Stimulated activated naive CD8-positive, alpha-beta T cell treated with anti-CD3 and anti-CD28 coated beads, Interleukin-15, amount 100 ng/mL, for 72 hours (primary cell): Measurements from ENCODE around the gene CWF19L1.
"Not testable (repeated sequence)": the region's sequence is repeated elsewhere in the genome, so short reads cannot be mapped to it uniquely, and the experiment has no call there.

Experiments used
- ATAC-seq: fragments of 150-1000 bp; cut with Tn5 transposase; 2 replicates; pipeline ENCODE4 v1.10.0; 2021; ENCODE audit warnings: mild to moderate bottlenecking, moderate library complexity
- DNase-seq, 2 donors: peaks; one replicate each; pipeline ENCODE4 v3.0.0; 2021 to 2022
- H3K27ac Mint-ChIP-seq, 2 donors: one replicate each; pipeline ENCODE4 v1.8.0; 2022; ENCODE audit warnings: mild to moderate bottlenecking in 2 of 2, mixed read lengths in 2 of 2, moderate library complexity in 2 of 2
- H3K27me3 Mint-ChIP-seq: one replicate; pipeline ENCODE4 v1.8.0; 2022; ENCODE audit warnings: mixed read lengths
- H3K4me1 Mint-ChIP-seq: one replicate; pipeline ENCODE4 v1.8.0; 2022; ENCODE audit warnings: mild to moderate bottlenecking, mixed read lengths
- H3K4me3 Mint-ChIP-seq, 2 donors: one replicate each; pipeline ENCODE4 v1.8.0; 2022; ENCODE audit warnings: mild to moderate bottlenecking in 2 of 2, mixed read lengths in 2 of 2, moderate library complexity in 1 of 2
- H3K9me3 Mint-ChIP-seq, 2 donors: one replicate each; pipeline ENCODE4 v1.8.0; 2022; ENCODE audit warnings: mixed read lengths in 2 of 2

Gene CWF19L1

DNA sequence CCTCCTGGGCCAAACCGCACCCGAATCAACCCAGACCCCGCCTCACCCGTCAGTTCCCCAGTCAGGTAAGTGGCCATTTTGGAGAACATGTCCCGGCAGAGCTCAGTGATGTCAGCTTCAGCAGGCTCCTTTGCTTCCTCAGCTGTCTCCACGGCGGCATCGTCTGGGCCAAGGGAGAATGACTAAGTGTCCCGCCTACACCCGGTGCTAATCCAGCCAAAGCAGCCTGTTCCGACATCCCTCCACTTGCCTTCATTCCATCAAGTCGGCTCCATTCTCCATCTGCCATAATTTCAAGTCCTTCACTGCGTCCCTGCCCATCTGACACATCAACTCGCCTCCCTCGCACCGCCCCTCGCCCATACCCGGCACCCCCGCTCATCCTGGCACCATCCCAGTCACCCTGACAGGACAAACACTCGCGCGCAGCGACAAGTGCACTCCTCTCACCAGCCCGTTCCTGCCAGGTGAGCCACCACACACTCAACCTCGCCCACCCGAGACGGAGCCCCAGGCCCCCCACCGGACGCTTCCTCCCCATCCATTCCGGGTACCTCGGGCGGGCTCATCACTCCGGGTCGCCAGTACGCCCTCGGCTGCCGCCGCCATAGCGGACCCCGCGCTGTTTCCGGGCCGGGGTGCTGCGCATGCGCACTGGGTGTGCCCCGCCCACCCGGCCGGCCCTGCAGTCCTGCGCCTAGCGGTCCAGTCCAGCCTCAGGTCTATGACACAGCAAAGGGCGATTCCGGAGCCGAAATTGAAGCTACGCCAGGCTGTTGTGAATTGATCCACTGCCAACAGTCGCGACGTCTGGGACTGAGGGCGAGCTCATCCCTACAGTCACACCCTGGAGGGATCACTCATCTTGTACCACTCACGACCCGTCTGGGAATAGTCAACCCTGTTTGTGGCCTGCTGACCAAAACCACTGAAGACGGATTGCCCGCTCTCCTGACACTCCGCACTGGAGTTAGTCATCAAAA is 18.9 kb upstream of the CWF19L1 start, which contains the start of gene BLOC1S2:
Gene BLOC1S2, minus strand, starts transcription at position 630 of the 983 bp plus-strand sequence. Its CDS starts 21 bp downstream, at position 609.
- Mint-ChIP-seq H3K4me3 (peak within 1 kb of the TSS; percentile 94 to 96), H3K4me1 (peaks cover 25% of the 10 kb centered on the region), H3K27ac (peak within 1 kb of the TSS; percentile 97 to 99), H3K27me3 (no peaks in the 10 kb centered on the region), H3K9me3 (no peaks in the 10 kb centered on the region)
- ATAC-seq (peak; percentile 93), DNase-seq (peak; percentile 91 to 94)

DNA sequence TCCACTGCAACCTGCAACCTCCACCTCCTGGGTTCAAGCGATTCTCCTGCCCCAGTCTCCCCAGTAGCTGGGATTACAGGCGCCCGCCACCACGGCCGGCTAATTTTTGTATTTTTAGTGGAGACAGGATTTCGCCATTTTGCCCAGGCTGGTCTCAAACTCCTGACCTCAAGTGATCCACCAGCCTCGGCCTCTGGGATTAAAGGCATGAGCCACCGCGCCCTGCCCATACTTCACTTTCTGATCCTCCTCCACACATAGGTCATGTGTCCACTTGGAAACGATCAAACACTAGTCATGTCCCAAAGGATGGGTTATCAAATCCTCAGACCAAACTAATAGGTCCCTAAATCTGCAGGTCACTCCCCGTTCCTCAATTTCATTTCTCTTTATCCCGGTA is 17.9 kb upstream of the CWF19L1 start:
- DNase-seq, H3K9me3 Mint-ChIP-seq, ATAC-seq, H3K27me3 Mint-ChIP-seq: not testable (repeated sequence)
- peaks cover 25% of the 10 kb centered on the region for H3K4me1 Mint-ChIP-seq
- peak overlapping the region; percentile 94 to 96 for H3K4me3 Mint-ChIP-seq
- H3K27ac Mint-ChIP-seq, result peak overlapping the region; percentile 97 to 99

DNA sequence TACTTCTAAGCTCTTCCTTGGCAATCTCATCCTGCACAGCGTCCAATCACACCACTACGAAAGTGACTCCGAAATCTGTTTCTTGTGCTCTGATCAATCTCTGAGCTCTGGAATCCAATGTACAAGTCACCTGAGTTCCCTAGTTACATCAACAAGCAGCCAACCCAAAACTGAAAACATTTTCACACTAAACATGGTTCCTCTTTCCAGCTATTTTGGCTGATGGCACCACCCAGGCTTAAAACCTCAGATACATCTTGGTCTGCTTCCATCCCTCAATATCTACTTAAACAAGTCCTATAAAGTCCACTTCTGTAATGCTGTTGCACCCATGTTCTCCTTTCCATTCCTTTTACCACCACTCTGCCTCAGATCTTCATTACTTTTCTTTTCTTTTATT is 15.5 kb upstream of the CWF19L1 start:
- Mint-ChIP-seq H3K27ac (no peak overlapping the region), H3K9me3 (no peaks in the 10 kb centered on the region), H3K27me3 (no peaks in the 10 kb centered on the region), H3K4me3 (no peak overlapping the region), H3K4me1 (peaks cover 25% of the 10 kb centered on the region)
- no peak for DNase-seq
- no peak for ATAC-seq

DNA sequence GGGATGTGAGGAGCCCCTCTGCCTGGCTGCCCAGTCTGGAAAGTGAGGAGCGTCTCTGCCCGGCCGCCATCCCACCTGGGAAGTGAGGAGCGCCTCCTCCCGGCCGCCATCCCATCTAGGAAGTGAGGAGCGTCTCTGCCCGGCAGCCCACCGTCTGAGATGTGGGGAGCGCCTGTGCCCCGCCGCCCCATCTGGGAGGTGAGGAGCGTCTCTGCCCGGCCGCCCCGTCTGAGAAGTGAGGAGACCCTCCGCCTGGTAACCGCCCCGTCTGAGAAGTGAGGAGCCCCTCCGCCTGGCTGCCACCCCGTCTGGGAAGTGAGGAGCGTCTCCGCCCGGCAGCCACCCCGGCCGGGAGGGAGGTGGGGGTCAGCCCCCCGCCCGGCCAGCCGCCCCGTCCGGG is 9.5 kb upstream of the CWF19L1 start:
- H3K4me3 Mint-ChIP-seq, ATAC-seq, H3K4me1 Mint-ChIP-seq, DNase-seq, H3K27me3 Mint-ChIP-seq, H3K27ac Mint-ChIP-seq, H3K9me3 Mint-ChIP-seq: not testable (repeated sequence)

DNA sequence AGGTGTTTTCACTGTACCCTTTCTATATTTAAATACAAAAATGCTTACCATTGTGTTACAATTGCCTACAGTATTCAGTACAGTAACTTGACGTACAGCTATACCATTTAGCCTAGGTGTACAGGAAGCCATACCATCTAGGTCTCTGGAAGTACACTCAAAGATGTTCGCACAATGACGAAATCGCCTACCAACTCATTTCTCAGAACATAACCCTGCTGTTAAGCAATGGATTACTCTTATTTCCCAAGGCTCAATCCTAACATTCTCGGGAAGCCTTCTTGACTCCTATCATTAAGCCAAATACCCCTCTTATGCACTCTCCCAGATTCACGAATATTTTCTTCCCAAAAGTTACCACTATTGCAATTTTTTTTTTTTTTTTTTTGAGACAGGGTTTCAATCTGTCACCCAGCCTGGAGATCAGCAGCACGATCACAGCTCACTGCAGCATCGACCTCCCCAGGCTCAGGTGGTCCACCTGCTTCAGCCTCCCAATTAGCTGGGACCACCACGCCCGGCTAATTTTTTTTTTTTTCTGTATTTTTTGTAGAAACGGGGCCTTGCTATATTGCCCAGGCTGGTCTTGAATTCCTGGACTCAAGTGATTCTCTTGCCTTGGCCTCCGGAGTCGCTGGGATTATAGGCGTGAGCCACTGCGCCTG is 1.5 kb downstream of the CWF19L1 start:
- peak overlapping the region; percentile 49 to 82 for H3K27ac Mint-ChIP-seq

DNA sequence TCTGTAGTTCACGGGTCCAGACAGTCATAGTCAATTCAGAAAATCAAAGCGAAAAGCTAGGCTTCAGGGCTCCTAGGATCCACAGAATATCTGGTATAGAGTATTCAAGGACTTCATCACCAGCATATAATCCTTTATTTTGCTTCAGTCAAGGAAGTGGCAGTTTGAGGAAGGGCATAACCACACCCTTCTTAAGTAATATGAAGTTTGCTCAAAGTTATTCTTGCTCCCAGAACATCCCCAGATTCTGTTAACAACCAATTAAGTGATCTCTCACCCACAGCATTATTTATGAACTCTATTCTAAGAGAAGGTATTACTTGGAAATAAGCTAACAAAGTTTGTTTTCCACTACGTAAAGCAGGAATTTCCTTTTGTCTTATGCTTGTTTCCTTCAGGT is 13.2 kb downstream of the CWF19L1 start:
- DNase-seq (no peak), ATAC-seq (no peak)
- Mint-ChIP-seq H3K27me3 (no peaks in the 10 kb centered on the region), H3K4me3 (no peak overlapping the region), H3K27ac (peak overlapping the region in 1 of 2 donors; percentile 65), H3K4me1 (no peaks in the 10 kb centered on the region), H3K9me3 (no peaks in the 10 kb centered on the region)

More for the DNA sequence above, 1.5 kb downstream of the CWF19L1 start:
- Mint-ChIP-seq H3K27me3 (no peaks in the 10 kb centered on the region), H3K9me3 (no peaks in the 10 kb centered on the region), H3K4me1 (peaks cover 30% of the 10 kb centered on the region), H3K4me3 (peak overlapping the region; percentile 100)
- no peak for DNase-seq
- no peak for ATAC-seq

DNA sequence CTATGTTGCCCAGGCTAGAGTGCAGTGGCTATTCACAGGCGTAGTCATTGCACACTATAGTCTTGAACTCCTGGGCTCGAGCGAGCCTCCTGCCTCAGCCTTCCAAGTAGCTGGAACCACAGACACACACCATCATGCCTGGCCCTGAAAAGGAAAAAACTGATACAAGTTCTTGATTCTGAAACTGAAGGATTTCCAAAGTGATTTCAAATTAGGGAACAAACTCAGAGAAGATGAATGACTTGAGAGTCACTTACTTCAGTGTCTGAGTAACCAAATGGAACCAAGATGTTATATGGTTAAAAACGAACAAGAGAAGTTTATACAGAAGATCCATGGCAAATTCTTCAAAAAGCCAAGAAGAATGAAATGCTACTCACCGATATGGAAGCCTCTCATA is 14.4 kb downstream of the CWF19L1 start:
- no peak overlapping the region for H3K27ac Mint-ChIP-seq
- ATAC-seq, result no peak

DNA sequence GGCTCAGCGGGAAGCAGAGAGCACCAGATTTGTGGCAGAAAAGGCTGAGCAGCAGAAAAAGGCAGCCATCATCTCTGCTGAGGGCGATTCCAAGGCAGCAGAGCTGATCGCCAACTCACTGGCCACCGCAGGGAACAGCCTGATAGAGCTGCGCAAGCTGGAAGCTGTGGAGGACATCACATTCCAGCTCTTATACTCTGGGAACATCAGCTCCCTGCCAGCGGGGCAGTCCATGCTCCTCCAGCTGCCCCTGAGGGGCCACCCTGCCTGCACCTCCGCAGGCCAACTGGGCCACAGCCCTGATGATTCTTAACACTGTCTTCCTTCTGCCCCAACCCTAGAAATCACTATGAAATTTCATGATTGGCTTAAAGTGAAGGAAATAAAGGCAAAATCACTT is 18.6 kb downstream of the CWF19L1 start:
- DNase-seq (no peak), ATAC-seq (no peak)
- Mint-ChIP-seq H3K27ac (no peak overlapping the region), H3K4me1 (no peaks in the 10 kb centered on the region), H3K27me3 (no peaks in the 10 kb centered on the region), H3K9me3 (no peaks in the 10 kb centered on the region), H3K4me3 (no peak overlapping the region)

More for the DNA sequence above, 14.4 kb downstream of the CWF19L1 start:
- no peaks in the 10 kb centered on the region for H3K27me3 Mint-ChIP-seq
- H3K4me1 Mint-ChIP-seq, result no peaks in the 10 kb centered on the region
- H3K4me3 Mint-ChIP-seq, result no peak overlapping the region
- no peak for DNase-seq
- no peaks in the 10 kb centered on the region for H3K9me3 Mint-ChIP-seq

DNA sequence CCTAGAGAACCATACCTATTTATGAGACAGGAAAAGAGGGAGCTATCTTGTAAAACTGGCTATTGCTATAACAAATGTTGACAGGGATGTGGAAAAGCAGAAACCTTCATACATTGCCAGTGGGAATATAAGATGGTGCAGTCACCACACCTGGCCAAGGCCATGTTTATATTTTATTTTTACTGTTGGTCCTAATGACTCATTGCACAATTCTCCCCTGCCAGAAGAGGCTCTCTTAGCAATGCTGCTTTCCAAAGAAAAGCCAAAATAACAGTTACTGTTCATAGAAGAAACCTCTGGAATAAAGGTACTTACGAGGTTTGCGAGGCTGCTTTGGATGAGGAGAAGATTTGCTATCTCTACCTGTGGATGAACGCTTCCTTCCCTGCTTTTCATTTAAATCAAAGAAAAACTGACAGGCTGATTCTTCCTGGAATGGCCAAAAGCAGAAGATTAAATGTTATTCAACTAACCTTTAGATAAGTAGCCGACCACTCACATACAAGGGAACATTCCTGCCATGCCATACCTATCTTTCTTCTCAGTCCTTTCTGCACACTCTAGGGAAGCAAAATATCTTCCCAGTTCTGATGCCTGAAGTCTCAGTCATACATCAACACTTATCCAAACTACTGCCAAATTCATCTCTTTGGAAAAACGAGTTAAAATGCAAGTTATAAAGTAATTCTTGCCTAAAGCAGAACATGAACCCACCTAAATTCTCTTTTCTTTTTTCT is 21.8 kb downstream of the CWF19L1 start:
- Mint-ChIP-seq H3K9me3 (no peaks in the 10 kb centered on the region), H3K4me3 (no peak overlapping the region), H3K4me1 (no peaks in the 10 kb centered on the region), H3K27me3 (no peaks in the 10 kb centered on the region), H3K27ac (no peak overlapping the region)
- DNase-seq (no peak), ATAC-seq (no peak)

DNA sequence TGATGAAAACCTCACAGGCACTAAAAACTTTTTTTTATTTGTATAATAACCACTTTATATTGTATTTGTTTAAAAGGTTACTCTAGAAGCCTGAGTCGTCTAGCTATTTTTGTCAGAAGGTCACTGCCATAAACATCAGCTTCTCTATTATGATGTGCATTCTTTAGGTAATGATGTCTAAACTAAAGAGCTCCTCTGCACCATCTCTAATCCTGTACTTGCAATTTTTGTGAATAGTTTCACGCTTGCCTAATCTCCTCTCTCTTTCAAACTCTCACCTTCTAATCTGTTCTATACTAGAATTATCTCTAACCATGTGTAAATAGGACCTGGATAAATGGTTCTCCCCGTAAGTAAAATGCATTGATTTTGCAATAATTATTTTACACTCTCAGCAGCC is 27.6 kb downstream of the CWF19L1 start:
- H3K9me3 Mint-ChIP-seq, result no peaks in the 10 kb centered on the region
- H3K4me1 Mint-ChIP-seq, result no peaks in the 10 kb centered on the region
- ATAC-seq (no peak), DNase-seq (no peak)
- no peak overlapping the region for H3K27ac Mint-ChIP-seq
- H3K4me3 Mint-ChIP-seq, result no peak overlapping the region
- H3K27me3 Mint-ChIP-seq, result no peaks in the 10 kb centered on the region

DNA sequence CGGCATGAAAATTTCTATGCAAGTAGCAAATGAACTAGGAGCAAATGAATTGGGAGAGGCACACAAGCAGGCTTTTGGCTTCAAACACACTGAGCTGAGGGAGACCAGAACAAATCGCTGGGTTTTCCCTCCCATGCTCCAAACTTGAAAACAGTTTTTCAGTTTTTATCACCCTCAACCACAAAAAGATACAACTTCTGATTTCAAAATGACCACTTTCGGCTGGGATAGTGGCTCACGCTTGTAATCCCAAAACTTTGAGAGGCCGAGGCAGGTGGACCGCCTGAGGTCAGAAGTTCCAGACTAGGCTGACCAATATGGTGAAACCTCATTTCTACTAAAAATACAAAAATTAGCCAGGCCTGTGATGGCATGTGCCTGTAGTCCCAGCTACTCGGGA is 29.0 kb downstream of the CWF19L1 start:
- no peak overlapping the region for H3K4me3 Mint-ChIP-seq
- H3K4me1 Mint-ChIP-seq, result no peaks in the 10 kb centered on the region
- H3K27ac Mint-ChIP-seq, result no peak overlapping the region
- DNase-seq, result no peak
- no peak for ATAC-seq
- no peaks in the 10 kb centered on the region for H3K27me3 Mint-ChIP-seq
- H3K9me3 Mint-ChIP-seq, result no peaks in the 10 kb centered on the region

DNA sequence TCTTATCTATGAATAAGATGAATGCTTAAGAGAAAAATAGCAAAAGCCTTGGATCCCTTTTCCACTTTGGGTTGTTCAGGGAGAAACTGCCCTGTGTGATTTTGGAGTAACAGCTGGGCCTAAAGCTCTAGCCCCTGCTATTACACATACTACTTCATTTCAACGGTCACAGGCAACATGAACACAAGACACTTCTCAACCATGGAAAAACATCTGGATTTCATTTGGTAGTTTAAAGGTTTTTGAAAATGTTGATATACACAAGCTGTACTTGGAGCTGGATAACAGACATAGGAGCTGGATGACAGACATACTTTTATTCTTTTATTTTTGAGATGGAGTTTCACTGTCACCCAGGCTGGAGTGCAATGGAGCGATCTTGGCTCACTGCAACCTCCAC is 35.3 kb downstream of the CWF19L1 start:
- DNase-seq (no peak), ATAC-seq (no peak)
- Mint-ChIP-seq H3K27ac (no peak overlapping the region), H3K4me1 (peaks cover 20% of the 10 kb centered on the region), H3K27me3 (no peaks in the 10 kb centered on the region), H3K9me3 (no peaks in the 10 kb centered on the region), H3K4me3 (no peak overlapping the region)

DNA sequence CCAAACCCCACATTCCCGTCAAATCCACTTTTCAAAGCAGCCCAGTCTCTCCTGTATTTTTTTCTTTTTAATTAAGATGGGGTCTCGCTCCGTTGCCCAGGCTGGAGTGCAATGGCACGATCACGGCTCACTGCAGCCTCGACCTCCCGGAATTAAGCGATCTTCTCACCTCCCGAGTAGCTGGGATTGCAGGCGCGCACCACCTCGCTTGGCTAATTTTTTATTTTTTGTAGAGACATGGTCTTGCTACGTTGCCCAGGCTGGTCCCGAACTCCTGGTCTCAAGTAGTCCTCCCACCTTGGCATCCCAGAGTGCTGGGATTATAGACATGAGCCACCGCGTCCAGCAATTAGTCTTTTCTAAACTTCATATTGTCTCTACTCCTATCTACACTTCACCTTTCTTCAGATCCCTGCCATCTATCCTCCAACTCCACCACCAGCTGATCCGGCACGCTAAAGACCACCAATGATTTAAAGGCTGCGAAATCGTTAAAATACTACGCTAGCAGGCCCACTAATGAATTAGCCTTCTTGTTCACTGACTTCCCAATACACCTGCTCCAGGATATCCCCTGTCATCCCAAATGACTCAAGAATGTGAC is 37.5 kb downstream of the CWF19L1 start:
- no peak for ATAC-seq
- DNase-seq, result no peak
- H3K4me1 Mint-ChIP-seq, result peaks cover 28% of the 10 kb centered on the region
- peak overlapping the region; percentile 83 to 96 for H3K4me3 Mint-ChIP-seq
- no peaks in the 10 kb centered on the region for H3K27me3 Mint-ChIP-seq
- peak overlapping the region; percentile 77 to 94 for H3K27ac Mint-ChIP-seq
- no peaks in the 10 kb centered on the region for H3K9me3 Mint-ChIP-seq

DNA sequence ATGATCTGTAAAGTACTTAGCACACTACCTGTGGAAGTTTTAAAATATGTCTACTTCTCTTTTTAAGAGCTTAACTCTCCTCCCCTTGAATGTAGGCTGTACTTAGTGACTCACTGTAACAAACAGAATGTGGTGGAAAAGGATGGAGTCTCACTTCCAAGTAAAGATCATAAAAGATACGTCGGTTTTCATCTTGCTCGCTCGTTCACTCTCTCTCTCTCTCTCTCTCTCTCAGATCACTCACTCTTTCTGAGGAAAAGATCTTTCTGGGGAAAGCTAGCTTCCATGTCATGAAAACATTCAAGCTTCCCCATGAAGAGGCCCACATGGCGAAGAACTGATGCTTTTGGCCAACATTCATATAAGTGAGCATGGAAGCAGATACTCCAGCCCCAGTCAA is 43.6 kb downstream of the CWF19L1 start:
- Mint-ChIP-seq H3K9me3 (no peaks in the 10 kb centered on the region), H3K4me1 (peaks cover 17% of the 10 kb centered on the region), H3K27ac (no peak overlapping the region), H3K4me3 (no peak overlapping the region), H3K27me3 (no peaks in the 10 kb centered on the region)
- no peak for DNase-seq
- no peak for ATAC-seq

DNA sequence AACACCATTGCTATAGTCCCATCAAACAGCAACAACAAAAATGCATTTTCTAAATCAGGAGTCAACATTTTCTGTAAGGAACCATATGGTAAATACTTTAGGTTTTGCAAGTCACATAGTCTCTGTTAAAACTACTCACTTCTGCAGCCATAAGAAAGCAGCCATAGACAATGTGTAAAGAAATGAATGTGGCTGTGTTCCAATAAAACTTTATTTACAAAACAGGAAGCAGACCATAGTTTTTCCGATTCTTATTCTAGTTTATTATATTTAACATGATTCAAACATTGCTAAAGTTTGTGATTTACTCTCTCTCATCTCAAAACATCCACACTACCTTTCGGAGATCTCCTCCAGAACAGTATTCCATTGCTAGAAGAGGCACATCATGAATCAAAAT is 44.9 kb downstream of the CWF19L1 start:
- H3K27ac Mint-ChIP-seq, result no peak overlapping the region
- H3K27me3 Mint-ChIP-seq, result no peaks in the 10 kb centered on the region
- no peak overlapping the region for H3K4me3 Mint-ChIP-seq
- H3K9me3 Mint-ChIP-seq, result no peaks in the 10 kb centered on the region
- DNase-seq, result no peak
- no peak for ATAC-seq
- H3K4me1 Mint-ChIP-seq, result peaks cover 12% of the 10 kb centered on the region
